Left forelimb (tissue), 1 donor: ENCODE measurements around the gene ESYT3.
A peak's percentile ranks its signal among the peaks of the same experiment; 100 is the strongest.
"Not testable (repeated sequence)": the region's sequence is repeated elsewhere in the genome, so short reads cannot be mapped to it uniquely, and the experiment has no call there.

Source experiments
- DNase-seq: peaks from one replicate; pipeline ENCODE4 v3.0.0-alpha.2; 2018; ENCODE audit warnings: low spot score

ESYT3 gene

DNA sequence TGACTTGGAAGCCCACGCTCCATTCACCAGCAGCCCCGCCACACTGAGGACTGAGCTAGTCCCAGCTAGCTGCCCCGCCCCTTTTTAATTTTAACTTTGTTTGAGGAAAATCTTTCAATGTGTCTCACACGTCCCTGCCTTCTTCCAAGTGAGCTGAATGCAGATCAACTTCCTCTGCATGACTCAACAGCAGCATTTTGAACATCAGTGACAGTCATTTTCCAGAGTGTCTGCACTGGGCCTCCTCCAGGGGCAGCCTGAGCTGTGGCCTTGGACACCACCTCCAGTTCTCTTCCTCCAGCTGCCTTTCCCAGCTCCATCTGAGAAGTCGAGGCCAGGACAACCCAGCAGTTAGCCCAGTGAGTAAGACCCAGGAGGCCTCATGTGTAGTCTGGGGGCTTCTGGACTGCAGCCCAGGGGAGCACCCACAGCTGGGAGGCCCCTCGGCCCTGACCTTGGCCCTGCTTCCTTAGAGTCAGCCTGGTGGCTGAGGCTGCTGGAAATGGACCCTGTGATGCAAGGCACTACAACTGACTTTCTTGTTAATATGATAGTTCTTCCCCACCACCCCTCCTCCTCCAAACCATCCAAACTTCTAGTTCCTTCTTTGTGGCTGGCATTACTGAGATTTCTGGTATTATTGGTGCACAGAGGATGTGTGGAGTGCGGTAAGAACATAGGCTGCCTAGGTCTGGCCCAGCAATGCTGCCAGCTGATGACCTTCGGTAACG, 21.4 kb upstream of the ESYT3 start:
- no peak for DNase-seq

DNA sequence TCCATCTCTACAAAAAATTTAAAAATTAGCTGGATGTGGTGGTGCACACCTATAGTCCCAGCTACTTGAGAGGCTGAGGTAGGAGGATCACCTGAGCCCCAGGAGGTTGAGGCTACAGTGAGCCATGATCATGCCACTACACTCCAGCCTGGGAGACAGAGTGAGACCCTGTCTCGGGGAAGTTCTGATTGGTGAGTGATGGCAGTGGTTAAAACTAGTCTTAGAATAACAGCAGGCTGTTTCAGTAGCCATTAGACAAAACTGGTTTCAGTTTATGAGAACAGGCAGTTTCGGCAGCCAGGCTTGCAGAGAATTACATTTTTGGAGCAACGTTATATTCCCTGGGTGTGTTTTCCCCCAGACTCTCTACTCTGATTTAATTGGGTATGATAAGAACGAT, 18.2 kb upstream of the ESYT3 start:
- not testable (repeated sequence) for DNase-seq

DNA sequence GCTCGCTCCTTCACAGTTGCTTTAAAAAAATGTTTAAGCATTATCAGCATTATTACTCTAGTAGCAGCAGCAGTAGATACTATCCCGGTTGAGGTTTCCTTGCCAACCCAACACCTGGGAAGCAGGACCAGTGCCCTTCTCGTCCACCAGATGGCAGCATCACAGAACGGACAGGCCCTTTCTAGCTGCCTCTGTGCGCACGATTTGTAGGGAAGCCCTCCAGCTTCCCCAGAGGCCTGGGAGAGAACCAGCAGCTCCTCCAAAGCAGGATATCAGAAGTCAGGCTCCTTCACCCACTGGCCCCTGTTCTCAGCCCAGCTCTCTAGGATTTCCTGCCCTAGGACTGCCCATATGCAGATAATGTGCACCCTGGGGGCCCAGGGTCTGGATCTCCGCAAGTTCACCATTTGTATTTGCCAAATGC, 16.8 kb upstream of the ESYT3 start:
- DNase-seq: peak; percentile 73

DNA sequence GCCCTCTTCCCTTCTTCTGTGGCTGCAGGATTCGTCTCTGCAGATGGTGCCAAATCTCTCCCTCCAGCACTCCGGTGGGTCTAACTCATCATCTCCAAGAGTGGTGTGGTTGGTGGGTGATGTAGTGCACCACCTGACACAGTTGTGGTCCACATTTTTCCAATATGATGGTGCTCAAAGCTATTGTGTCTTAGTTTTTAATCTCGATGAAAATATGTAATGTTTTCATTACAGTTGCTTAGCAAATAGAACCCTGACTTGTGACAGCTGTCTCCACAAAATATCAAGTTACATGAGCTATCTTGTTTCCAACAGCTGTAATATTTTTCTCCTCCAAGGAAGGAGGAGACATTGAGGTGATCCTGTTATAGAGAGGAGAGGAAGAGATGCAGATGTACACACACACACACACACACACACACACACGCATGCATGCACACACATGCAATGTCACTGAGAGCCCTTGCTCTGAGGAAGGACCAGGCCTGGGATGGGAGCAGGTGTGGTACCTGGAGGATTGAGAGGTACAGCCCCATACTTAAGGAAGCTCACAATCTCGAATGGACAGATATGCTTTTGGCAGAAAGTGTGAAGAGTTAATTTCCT, 15.7 kb upstream of the ESYT3 start:
- DNase-seq: no peak

DNA sequence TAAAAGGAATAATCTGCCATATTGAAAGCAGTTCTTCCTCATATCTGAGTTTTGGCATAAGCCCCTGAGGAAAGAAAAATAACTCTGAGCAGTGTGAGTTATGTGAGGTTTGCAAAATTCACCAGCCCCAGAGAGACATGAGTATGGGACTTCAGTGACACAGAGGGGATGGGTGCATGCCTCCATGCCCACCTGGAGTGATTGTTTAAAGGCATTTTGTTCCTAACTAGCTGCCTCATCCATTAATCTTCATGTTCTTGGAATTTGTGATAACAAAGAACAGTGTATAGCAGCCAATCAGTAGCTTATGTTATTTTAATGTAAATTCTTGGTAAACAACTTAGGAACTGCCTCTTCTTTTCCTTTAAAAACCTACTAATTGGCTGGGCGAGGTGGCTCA, 11.1 kb upstream of the ESYT3 start:
- DNase-seq: no peak

DNA sequence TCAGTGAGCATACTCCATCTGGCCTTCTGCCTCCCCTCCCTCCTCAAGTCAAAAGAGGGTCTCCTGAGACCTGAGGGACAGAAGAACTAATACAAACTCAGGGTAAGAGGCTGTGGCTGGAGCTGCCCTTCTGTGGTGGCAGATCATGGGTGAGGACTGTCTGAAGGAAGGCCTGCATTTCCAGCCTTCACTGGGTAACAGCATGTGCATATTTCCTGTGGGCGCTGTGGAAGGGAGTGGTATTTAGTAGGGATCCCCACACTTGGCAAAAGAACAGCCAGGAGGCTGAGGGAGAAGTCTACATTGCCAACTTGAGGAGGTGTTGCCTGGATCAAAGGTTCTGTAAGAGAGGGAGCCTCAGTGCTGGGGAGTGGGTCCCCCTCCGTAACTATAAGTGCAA, 10.1 kb upstream of the ESYT3 start:
- DNase-seq: no peak

DNA sequence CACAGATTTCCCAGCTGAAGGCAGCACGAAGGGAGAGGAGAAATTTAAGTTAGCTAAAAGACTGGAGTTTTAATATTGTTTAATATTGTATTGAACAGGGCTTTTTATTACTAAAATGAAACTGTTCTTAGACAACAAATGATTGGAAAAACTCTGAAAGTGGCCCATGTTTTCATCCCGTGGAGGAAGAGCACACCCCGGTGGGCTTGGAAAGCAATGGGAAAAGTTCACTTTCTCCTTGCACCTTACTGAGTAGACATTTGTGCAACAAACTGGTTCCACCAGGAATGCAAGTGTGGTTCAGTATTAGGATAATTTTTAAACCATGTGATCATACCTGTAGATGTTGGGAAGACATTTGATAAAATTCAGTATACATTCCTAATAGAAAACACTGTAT, 8.2 kb upstream of the ESYT3 start:
- no peak for DNase-seq

DNA sequence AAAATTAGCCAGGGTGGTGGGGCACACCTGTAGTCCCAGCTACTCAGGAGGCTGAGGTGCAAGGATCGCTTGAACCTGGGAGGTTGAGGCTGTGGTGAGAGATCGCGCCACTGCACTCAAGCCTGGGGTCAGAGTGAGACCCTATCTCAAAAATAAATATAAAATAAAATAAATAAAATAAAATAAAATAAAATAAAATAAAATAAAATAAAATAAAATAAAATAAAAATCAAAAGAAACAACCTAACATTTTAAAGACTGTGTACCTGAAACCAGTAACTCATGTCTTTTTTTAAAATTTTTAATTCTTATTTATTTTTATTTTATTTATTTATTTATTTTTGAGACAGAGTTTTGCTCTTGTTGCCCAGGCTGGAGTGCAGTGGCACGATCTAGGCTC, 7.7 kb upstream of the ESYT3 start:
- DNase-seq: not testable (repeated sequence)

DNA sequence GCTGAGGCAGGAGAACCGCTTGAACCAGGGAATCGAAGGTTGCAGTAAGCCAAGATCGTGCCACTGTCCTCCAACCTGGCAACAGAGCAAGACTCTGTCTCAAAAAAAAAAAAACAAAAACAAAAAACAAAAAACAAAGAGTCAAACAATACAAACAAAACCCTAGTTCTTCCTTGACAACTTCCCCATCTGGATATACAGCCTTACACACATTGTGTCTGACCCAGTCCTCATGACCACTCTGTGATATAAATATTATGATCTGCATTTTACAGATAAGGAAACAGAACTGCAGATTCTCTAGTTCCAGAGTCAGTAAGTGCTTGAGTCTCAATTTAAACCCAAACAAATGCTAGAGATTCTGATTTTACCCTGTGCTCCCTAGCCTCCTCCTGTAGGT, 4.8 kb upstream of the ESYT3 start:
- DNase-seq: no peak

DNA sequence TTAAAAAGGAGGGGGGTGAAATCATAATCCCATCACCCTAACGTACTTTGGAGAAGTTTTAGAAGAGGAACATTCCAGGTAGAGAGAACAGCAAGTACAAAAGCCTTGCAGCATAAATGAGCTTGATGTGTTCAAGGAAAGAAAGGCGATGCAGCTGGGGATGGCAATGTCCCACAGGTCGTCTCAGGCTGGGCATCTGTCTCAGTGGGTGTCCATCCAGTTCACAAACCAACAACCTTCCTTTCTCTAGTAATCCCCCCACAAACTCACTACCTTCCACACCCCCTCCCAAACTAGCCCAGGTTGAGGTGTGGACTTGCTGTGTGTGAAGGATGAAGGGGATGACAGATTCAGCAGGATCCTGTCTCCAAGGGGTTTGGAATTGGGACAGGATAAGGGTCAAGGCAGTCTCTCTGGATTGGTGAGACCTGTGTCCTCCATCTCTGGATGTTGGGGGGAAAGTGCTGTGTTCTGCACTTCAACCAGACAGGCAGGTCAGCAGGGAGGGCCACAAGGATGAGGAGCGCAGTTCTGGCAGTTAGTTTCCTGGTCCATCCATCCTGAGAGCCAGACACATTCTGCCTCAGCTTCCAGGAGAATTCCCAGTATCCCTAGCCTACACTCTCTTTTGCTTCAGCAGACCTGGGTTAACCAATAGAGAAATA, 1.7 kb upstream of the ESYT3 start:
- no peak for DNase-seq

DNA sequence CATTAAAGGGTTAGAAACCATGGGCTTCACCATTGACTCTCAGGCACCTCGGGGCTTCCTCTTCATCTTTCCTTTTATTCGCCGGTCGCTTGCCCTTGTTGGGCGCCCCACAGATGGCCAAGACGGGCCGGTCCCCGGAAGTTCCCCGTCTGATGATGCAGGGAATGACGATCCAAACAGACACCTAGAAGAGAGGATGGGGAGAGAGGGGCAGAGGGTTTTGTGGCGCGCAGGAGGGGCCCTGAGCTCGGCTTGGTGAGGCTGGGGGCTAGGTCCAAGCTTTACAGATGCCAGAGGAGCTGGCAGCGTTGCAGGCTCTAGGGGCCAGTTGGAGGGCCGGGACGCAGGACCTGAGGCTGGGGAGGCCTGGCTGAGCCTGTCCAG, 532 bp upstream of the ESYT3 start:
- no peak for DNase-seq

DNA sequence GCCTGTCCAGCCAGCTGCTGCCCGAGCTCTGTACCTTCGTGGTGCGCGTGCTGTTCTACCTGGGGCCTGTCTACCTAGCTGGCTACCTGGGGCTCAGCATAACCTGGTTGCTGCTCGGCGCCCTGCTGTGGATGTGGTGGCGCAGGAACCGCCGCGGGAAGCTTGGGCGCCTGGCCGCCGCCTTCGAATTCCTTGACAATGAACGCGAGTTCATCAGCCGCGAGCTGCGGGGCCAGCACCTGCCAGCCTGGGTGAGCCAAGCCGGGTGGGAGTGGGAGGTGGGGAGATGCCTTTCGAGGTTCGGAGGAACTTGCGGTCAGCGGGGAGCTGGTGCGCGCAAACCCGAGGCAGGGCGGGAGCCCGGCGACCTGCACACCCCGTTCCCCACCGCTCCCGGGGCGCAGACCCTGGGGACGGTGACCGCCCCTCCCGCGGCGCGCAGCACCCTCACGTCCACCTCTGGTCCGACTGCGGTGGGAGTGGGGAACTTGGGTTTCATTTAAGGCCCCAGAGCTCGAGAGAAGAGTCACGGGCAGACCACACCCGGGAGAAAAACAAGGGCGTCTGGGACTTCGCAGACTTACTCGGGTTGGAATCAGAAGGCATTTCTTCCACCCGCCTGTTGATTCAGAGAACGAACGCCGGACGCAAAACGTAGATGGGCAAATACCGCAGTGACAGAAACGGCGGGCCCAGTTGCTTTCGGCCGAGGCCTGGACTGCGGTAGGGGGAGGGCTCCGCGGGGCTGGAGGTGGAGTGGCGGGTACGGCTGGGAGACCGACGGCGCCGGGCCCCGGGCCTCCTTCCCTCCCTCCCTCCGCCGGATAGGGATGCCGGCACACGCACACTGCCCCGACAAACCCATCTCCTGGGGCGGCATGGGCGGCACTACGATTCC, 708 bp downstream of the ESYT3 start:
- no peak for DNase-seq

DNA sequence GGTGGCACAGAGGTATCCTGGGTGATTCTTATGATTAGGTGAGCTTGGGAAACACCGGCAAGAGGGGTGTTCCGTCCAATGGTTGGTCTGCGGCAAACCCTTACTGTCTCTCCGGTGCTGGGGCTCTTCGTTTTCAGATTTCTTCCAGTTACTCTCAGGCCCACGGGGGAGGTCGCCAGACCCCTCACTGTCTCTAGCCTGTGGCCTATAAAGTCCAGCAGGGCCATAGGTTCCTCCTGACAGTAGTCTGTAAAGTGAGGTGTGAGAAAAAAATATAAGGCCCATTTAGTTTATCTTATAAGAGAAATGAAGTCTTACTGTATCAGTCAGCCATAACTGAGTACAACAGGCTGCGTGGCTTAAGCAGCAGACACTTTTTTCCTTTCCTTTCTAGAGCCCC, 1.4 kb downstream of the ESYT3 start:
- no peak for DNase-seq

DNA sequence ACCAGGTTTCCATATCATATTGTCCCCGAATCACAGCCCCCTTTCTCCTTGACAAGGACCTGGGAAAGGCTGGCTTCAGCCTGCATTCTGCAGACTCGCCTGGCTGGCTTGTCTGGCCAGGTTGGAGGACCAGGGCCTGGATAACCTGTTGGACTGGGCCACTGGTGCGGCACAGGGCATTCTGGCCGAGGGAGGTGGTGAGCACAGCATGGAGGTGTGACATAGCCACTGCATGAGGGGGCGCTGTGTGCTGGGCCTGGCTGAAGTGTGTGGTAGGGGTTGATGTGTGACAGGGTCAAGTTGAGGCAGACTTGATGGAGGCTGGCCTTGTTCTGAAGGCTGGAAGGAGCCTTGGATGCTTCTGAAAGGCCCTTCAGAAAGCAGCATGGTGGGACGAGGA, 2.9 kb downstream of the ESYT3 start:
- DNase-seq: no peak

DNA sequence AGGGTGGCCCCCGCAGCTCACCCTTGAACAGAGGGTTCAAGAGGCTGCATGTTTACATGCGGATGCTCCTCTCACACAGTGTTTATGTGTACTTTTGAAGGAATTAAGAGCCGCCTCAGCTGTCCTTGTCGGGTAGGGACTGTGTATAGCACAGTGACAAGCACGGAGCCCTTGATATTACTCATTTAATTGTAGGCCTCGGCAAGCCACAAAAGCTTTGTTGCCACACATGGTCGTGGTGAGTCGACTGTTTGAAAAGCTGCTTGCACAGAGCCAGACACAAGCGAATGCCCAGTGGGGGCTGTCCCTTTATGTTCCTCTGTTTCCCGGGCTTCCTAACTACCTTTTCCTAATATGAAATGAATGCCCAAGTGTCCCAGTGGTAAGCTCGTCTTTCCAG, 4.5 kb downstream of the ESYT3 start:
- peak; percentile 31 for DNase-seq

DNA sequence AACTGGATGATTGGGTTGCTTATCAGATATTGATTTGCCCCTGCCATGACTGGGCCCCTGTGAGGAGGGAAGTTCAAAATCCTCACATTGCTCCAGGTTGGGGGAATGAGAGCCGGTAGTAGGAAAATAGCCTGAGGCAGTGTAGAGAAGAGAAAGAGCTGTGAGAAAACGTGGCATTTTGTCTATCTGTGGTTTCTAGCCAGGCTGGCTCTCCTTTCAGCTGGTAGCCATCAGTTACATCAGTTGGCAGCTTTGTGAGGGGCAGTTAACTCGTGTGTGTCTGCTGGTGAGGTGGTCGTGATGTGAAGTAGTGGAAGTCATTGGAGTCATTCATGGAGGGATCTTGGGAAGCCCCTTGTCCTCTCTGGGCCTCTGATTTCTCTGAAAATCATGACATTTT, 5.2 kb downstream of the ESYT3 start:
- DNase-seq: peak; percentile 45

DNA sequence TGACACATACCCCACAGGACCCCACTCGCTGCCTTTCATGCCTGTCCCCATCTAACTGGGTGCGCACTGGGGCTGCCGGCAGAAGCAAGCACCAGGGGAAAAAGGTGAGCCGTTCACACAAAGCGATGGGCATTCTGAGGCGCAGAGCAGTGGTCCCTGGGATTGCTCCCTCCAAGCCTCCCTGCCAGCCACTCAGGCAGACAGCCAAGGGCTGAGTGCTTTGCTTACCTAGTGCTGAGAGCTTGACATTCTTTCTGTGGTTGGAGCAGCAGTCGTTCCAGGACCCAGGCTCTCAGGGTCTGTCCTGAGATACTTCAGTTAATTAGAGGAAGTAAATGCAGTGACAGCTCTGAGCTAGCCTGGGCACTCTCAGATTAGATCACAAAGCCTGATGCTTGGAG, 5.7 kb downstream of the ESYT3 start:
- peak; percentile 53 for DNase-seq

DNA sequence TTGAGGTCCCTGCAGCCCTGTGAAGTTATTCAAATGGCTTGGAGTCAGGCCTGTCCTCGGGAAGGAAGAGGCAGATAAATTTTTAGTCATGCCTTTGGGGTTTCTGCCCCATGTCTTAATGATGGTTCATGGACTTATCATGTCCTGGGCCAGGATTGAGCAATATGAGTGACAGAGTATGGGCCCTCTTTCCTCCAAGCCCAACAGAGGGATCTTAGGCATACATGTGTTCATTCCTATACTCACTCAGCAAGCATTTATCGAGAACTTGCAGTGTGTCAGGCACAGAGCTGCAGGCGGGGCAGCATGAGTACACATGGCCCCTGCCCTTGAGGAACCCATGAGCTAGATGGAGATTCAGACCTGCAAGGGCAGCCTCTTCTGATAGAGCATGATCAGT, 6.2 kb downstream of the ESYT3 start:
- DNase-seq: peak; percentile 60

DNA sequence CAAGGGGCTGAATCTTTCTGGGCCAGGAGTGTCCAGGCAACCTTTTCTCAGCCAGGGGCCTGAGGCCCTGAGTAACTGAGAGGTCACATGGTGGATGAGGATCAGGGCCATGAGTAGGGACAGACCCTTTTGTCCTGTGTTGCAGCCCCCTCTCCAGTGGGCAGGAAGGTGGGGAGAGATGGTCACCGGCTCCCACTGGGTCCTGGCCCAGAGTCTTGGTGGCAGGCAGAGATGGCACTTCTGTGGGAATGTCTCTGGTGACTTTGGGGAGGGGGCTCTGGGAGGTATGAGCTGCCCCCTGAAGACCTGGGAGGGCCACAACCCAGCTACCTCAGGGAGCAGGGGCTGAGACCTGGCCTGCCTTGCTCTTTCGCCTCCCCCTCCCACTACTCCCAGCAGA, 6.8 kb downstream of the ESYT3 start:
- DNase-seq: peak; percentile 20

DNA sequence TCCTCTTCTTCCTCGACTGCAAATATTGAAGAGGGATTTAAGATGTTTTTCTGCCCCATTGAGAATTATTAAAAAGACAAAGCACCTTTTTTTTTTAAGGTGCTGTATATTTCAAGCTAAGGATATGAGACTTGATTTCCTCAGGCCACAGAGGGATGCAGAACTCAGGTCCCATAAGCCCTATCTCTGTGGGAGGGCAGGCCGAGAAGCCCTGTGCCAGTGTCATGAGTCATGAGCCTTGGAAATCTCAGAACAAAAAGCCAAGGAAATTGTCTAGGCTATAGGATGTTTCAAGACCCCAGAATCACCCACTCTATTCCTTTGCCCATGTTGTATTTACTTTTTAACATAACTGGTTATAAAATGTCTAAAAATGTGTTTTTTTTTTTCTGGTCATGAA, 7.3 kb downstream of the ESYT3 start:
- no peak for DNase-seq

DNA sequence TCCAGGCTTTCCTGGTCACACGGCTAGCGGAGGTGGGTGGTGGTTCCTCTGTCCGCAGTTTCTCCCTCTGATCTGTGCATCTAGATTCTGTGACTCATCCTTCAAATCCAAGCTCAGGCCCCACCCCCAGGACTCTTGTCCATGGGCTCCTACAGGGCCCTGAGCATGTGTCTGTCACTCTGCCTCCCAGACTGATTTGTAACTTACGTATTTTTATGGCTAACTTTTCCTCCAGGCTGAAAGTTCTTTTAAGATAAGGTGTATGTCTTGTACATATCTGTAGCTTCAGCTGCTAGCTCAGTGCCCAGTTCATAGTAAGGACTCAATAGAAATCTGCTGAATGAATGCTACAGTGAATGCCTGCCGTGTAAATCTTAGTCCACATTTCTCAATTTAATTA, 8.0 kb downstream of the ESYT3 start:
- peak; percentile 25 for DNase-seq

DNA sequence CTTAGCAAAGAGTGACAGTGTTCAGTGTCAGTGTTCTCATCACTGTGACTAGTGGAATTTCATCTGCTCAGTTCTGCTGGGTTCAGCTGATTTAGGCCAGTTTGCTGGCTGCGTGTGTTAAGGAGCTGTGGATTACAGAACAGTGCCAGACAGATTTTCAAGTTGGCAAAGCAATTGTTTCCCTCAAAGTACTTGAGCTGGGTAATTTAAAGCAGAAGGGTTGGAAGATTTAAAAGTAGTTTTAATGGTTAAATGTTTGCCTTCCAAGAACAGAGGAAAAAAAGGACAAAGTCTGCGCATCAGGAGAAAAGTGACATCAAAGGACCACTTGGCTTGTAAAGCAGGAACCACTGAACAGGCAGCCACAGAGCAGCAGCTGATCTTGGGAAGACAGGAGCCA, 8.7 kb downstream of the ESYT3 start:
- DNase-seq: peak; percentile 42
